Muscle layer of duodenum (tissue), 2 donors: ENCODE data around the gene COL4A4.

Source experiments
- H3K27ac ChIP-seq: one replicate; pipeline ENCODE4 v1.7.0; 2013; ENCODE audit warnings: mild to moderate bottlenecking, low read length
- H3K27me3 ChIP-seq: one replicate; pipeline ENCODE4 v1.7.0; 2013; ENCODE audit warnings: low read depth, mild to moderate bottlenecking, control low read depth, low read length
- H3K36me3 ChIP-seq, 2 donors: one replicate each; pipeline ENCODE4 v1.7.0; 2013; ENCODE audit warnings: low read length in 2 of 2, control low read depth in 1 of 2, mild to moderate bottlenecking in 1 of 2; ENCODE audit not compliant: insufficient read depth in 2 of 2, control insufficient read depth in 1 of 2
- H3K4me1 ChIP-seq, 2 donors: one replicate each; pipeline ENCODE4 v1.7.0; 2013; ENCODE audit warnings: low read length in 2 of 2, mild to moderate bottlenecking in 2 of 2, control low read depth in 1 of 2, moderate library complexity in 1 of 2; ENCODE audit not compliant: insufficient read depth in 2 of 2, control insufficient read depth in 1 of 2
- H3K4me3 ChIP-seq, 2 donors: one replicate each; pipeline ENCODE4 v1.7.0; 2013; ENCODE audit warnings: low read length in 2 of 2, low read depth in 1 of 2, mild to moderate bottlenecking in 1 of 2
- H3K9me3 ChIP-seq, 2 donors: one replicate each; pipeline ENCODE4 v1.7.0; 2013; ENCODE audit warnings: low read length in 2 of 2, control low read depth in 1 of 2, mild to moderate bottlenecking in 1 of 2; ENCODE audit not compliant: control insufficient read depth in 1 of 2
- donor health status: healthy.

Gene COL4A4

GRCh38 chr2:227154986-227155774, 8.8 kb downstream of the COL4A4 start:
- Histone ChIP-seq H3K27ac (no peak overlapping the region), H3K27me3 (no peaks in the 10 kb centered on the region)

GRCh38 chr2:227153758-227154486, 10.1 kb downstream of the COL4A4 start:
- Histone ChIP-seq H3K4me3 (no peak overlapping the region), H3K36me3 (no peaks in the 10 kb centered on the region), H3K4me1 (no peaks in the 10 kb centered on the region), H3K27me3 (no peaks in the 10 kb centered on the region), H3K9me3 (no peaks in the 10 kb centered on the region), H3K27ac (no peak overlapping the region)

More at GRCh38 chr2:227154986-227155774, 8.8 kb downstream of the COL4A4 start:
- H3K36me3 ChIP-seq, result no peaks in the 10 kb centered on the region
- no peak overlapping the region for H3K4me3 ChIP-seq
- H3K4me1 ChIP-seq, result no peaks in the 10 kb centered on the region
- no peaks in the 10 kb centered on the region for H3K9me3 ChIP-seq

- no peaks in the 10 kb centered on the region for H3K27me3 ChIP-seq
- no peak overlapping the region for H3K27ac ChIP-seq
- no peaks in the 10 kb centered on the region for H3K9me3 ChIP-seq
- no peaks in the 10 kb centered on the region for H3K36me3 ChIP-seq
- no peak overlapping the region for H3K4me3 ChIP-seq
- no peaks in the 10 kb centered on the region for H3K4me1 ChIP-seq
Observed at GRCh38 chr2:227153307-227153706, 10.7 kb downstream of the COL4A4 start.

- Histone ChIP-seq H3K27me3 (no peaks in the 10 kb centered on the region), H3K4me1 (no peaks in the 10 kb centered on the region), H3K9me3 (no peaks in the 10 kb centered on the region), H3K4me3 (no peak overlapping the region), H3K27ac (no peak overlapping the region), H3K36me3 (no peaks in the 10 kb centered on the region)
Observed at GRCh38 chr2:227152093-227152766, 11.8 kb downstream of the COL4A4 start.

GRCh38 chr2:227150222-227150936, 13.6 kb downstream of the COL4A4 start:
- no peaks in the 10 kb centered on the region for H3K9me3 ChIP-seq

GRCh38 chr2:227148106-227148505, 15.9 kb downstream of the COL4A4 start:
- Histone ChIP-seq H3K27me3 (no peaks in the 10 kb centered on the region), H3K4me3 (no peak overlapping the region), H3K9me3 (no peaks in the 10 kb centered on the region), H3K4me1 (no peaks in the 10 kb centered on the region), H3K27ac (no peak overlapping the region), H3K36me3 (no peaks in the 10 kb centered on the region)

More at GRCh38 chr2:227150222-227150936, 13.6 kb downstream of the COL4A4 start:
- H3K27me3 ChIP-seq, result no peaks in the 10 kb centered on the region
- no peak overlapping the region for H3K4me3 ChIP-seq
- no peaks in the 10 kb centered on the region for H3K4me1 ChIP-seq
- no peaks in the 10 kb centered on the region for H3K36me3 ChIP-seq
- H3K27ac ChIP-seq, result no peak overlapping the region

GRCh38 chr2:227147023-227147422, 17.0 kb downstream of the COL4A4 start:
- H3K27me3 ChIP-seq, result no peaks in the 10 kb centered on the region
- no peaks in the 10 kb centered on the region for H3K36me3 ChIP-seq
- no peak overlapping the region for H3K4me3 ChIP-seq
- no peaks in the 10 kb centered on the region for H3K9me3 ChIP-seq
- H3K27ac ChIP-seq, result no peak overlapping the region
- H3K4me1 ChIP-seq, result no peaks in the 10 kb centered on the region

GRCh38 chr2:227146456-227146855, 17.5 kb downstream of the COL4A4 start:
- Histone ChIP-seq H3K4me3 (no peak overlapping the region), H3K9me3 (no peaks in the 10 kb centered on the region), H3K4me1 (no peaks in the 10 kb centered on the region), H3K27ac (no peak overlapping the region), H3K27me3 (no peaks in the 10 kb centered on the region), H3K36me3 (no peaks in the 10 kb centered on the region)

- H3K4me1 ChIP-seq, result no peaks in the 10 kb centered on the region
- no peaks in the 10 kb centered on the region for H3K9me3 ChIP-seq
- H3K27me3 ChIP-seq, result no peaks in the 10 kb centered on the region
- H3K4me3 ChIP-seq, result no peak overlapping the region
- no peak overlapping the region for H3K27ac ChIP-seq
- no peaks in the 10 kb centered on the region for H3K36me3 ChIP-seq
Observed at GRCh38 chr2:227143895-227144294, 20.1 kb downstream of the COL4A4 start.

- Histone ChIP-seq H3K36me3 (no peaks in the 10 kb centered on the region), H3K4me1 (no peaks in the 10 kb centered on the region), H3K4me3 (no peak overlapping the region), H3K27me3 (no peaks in the 10 kb centered on the region), H3K27ac (no peak overlapping the region), H3K9me3 (no peaks in the 10 kb centered on the region)
Observed at GRCh38 chr2:227141301-227141700, 22.7 kb downstream of the COL4A4 start.

- no peak overlapping the region for H3K4me3 ChIP-seq
- no peak overlapping the region for H3K27ac ChIP-seq
Observed at GRCh38 chr2:227134591-227134990, 29.4 kb downstream of the COL4A4 start.

More at GRCh38 chr2:227134591-227134990, 29.4 kb downstream of the COL4A4 start:
- H3K27me3 ChIP-seq, result no peaks in the 10 kb centered on the region
- no peaks in the 10 kb centered on the region for H3K4me1 ChIP-seq
- H3K9me3 ChIP-seq, result no peaks in the 10 kb centered on the region
- no peaks in the 10 kb centered on the region for H3K36me3 ChIP-seq
